ENCODE data around the gene SLU7. TPM values are rescaled to one million over a fixed set of nuclear protein-coding genes. Genes with fewer than 3 reads are reported as not detected.

Gene SLU7
- total and polyA plus RNA-seq, 9 of the 15 experiments (the other 6 are each of a cell fraction or from before 2014, with no cell fraction given): 42.1 to 65.7 (median 54.8) TPM

GRCh38 chr5:160421625-160422258 is 2.9 kb upstream of the SLU7 start, which contains the start of gene PTTG1 (continued):
- TF ChIP-seq PBX2 (CRISPR knock-in tag; IDR thresholded peaks at IDR 0.05; ENCODE audit: low read depth) (no peak), PBX2 (tag; conservative IDR thresholded peaks at IDR 0.05; ENCODE audit: low read depth) (no peak), ARID3A (IDR thresholded peaks at IDR 0.05; ENCODE audit: borderline replicate concordance, low read depth, low read length) (0 out of 2 replicates have a peak, but pooled peaks have one; percentile 5), CBX3 (IDR thresholded peaks at IDR 0.05; ENCODE audit: borderline replicate concordance in 1 of 2, low read length in 2 of 2) (peak in 1 of 2 experiments; percentile 69; a peak in 1 of 3 replicates), THAP12 (CRISPR knock-in tag; IDR thresholded peaks at IDR 0.05) (0 out of 2 replicates have a peak, but pooled peaks have one; percentile 31), ZBTB2 (IDR thresholded peaks at IDR 0.05) (0 out of 2 replicates have a peak, but pooled peaks have one; percentile 29), POLR2AphosphoS5 (IDR thresholded peaks at IDR 0.05; ENCODE audit: control insufficient read depth, insufficient read depth, low read depth, low read length) (peak; percentile 93), MYBL2 (IDR thresholded peaks at IDR 0.05; ENCODE audit: low read depth) (peak; percentile 98), MYBL2 (CRISPR knock-in tag; IDR thresholded peaks at IDR 0.05; ENCODE audit: borderline replicate concordance) (peak; percentile 85; the same call in 1 of the 2 replicates), L3MBTL2 (IDR thresholded peaks at IDR 0.05) (0 out of 2 replicates have a peak, but pooled peaks have one; percentile 44), NBN (IDR thresholded peaks at IDR 0.05; ENCODE audit: low read depth) (peak; percentile 64), AFF4 (CRISPR knock-in tag; IDR thresholded peaks at IDR 0.05) (peak; percentile 78; the same call in 1 of the 2 replicates), POLR2G (IDR thresholded peaks at IDR 0.05; ENCODE audit: low read depth, low read length) (peak; percentile 98), ZNF668 (CRISPR knock-in tag; IDR thresholded peaks at IDR 0.05) (no peak), POLR2A (conservative IDR thresholded peaks at IDR 0.05) (peak; percentile 94)
